GM10266 (cell line): ENCODE results near the gene HSD3B1.
"Not testable (repeated sequence)": the region's sequence is repeated elsewhere in the genome, so short reads cannot be mapped to it uniquely, and the experiment has no call there.

Source experiments
- DNase-seq: peaks from one replicate; pipeline ENCODE4 v3.0.0; 2012; ENCODE audit errors: extremely low spot score
- CTCF ChIP-seq: IDR thresholded peaks from 2 replicates; pipeline ENCODE4 v1.5.1; 2012; ENCODE audit warnings: mild to moderate bottlenecking, low read depth; ENCODE audit not compliant: control insufficient read depth, insufficient read depth; ENCODE audit errors: missing control alignments

The HSD3B1 gene

GRCh38 chr1:119551218-119551617 is 44.2 kb downstream of the HSD3B1 start:
- no peak for TF ChIP-seq CTCF
- no peak for DNase-seq

GRCh38 chr1:119552656-119553055 is 45.6 kb downstream of the HSD3B1 start:
- not testable (repeated sequence) for DNase-seq

GRCh38 chr1:119553302-119554071 is 46.5 kb downstream of the HSD3B1 start:
- not testable (repeated sequence) for DNase-seq

GRCh38 chr1:119554183-119554582 is 47.2 kb downstream of the HSD3B1 start:
- TF ChIP-seq CTCF = no peak
- DNase-seq = no peak

GRCh38 chr1:119556423-119556822 is 49.4 kb downstream of the HSD3B1 start:
- DNase-seq = no peak
- TF ChIP-seq CTCF = no peak

GRCh38 chr1:119560402-119560801 is 53.4 kb downstream of the HSD3B1 start:
- not testable (repeated sequence) for DNase-seq

GRCh38 chr1:119564548-119564947 is 57.5 kb downstream of the HSD3B1 start:
- no peak for TF ChIP-seq CTCF
- DNase-seq = peak; percentile 5
